ENCODE results near the gene TNP2. TPM values are rescaled to one million over a fixed set of nuclear protein-coding genes. Genes with fewer than 3 reads are reported as not detected.

The TNP2 gene
- not detected in 2 replicates for total RNA-seq (2014; rRNA removed; shearing (Covaris generic))

DNA sequence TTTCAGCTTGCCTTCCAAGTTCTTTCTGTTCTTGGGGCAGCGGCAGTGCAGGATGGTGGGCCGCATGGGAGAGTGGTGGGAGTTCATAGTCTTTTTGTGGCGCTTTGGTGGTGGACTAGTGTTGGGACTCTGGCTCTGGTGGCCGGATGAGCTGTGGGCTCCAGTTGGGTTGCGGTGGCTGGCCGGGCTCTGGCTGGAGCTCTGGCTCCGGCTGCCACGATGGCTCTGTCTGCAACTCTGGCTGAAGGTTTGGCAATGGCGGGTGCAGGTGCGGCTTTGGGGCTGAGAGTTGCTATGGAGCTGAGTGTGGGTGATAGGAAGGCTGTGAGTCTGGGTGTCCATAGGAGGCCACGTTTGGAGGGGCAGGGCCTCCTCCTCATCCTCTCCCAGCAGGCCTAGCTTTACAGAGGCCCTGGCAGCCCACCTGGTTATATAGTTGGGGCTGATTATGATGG is at the start of gene TNP2:
TNP2 (minus strand) TSS at position 405 of the 455 bp plus-strand sequence; CDS start at position 342, 63 bp downstream.
- no peak for DNase-seq
- H3K4me1 ChIP-seq = peaks cover 2% of the 10 kb centered on the region; the same call in 1 of the 2 replicates
- no peak within 1 kb of the TSS for H3K27ac ChIP-seq
- no peaks in the 10 kb centered on the region for H3K36me3 ChIP-seq
- no peaks in the 10 kb centered on the region for H3K27me3 ChIP-seq
- no peaks in the 10 kb centered on the region for H3K9me3 ChIP-seq (replicated peaks)
- H3K4me3 ChIP-seq = no peak within 1 kb of the TSS

DNA sequence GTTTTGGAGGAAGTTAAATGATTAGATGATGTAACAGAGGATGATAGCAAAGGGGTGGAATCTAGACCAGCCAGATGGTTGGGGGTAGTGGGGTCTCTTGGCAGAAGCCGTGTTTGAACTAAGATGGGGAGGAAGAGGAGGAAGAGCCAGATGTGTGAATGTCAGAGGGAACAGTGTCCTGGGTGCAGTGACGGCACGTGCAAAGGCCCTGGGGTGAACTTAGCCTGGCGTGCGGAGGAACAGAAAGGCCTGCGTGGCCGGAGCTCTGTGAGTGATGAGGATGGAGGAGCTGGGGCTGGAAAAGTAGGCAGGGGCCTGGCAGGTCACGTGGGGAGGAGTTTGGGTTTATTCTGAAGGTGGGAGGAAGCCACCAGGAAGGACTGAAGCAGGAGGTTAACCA is 49.7 kb upstream of the TNP2 start:
- no peaks in the 10 kb centered on the region for H3K9me3 ChIP-seq (replicated peaks)
- H3K27ac ChIP-seq = no peak overlapping the region
- DNase-seq = no peak
- H3K4me1 ChIP-seq = peaks cover 28% of the 10 kb centered on the region
- no peak overlapping the region for H3K4me3 ChIP-seq
- no peaks in the 10 kb centered on the region for H3K27me3 ChIP-seq
- no peaks in the 10 kb centered on the region for H3K36me3 ChIP-seq

DNA sequence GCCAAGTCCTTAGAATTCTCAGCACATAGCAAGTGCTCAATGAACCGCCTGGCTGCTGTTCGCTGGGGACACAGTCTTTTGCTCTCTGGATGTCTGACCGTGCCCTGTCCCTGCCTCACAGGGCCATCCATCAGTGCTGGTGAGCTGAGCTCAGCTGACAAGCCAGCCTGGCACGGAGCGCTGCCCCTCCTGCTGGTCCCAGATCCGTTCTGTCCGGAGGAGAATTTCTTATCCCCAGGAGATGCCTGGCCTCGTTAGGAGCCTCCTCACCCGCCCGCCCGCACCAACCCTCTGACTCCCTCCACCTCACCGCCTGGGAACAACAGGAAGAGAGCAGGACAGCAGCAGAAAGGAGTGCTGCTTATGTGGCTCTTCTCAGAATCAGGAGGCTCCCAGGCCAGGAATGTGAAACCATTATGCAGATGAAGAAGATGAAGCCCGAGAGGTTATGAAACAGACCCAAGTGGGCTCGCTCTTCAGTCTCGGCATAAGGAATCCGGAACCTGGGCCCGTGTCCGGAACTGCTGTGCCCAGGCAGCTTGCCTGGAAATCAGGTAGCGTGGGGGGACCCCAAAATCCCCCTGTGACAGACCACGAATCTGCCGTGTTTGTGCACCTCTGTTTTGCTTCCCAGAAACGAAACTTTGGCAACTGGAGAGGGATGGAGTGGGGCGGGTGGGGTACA is 47.3 kb upstream of the TNP2 start:
- Histone ChIP-seq H3K36me3 (no peaks in the 10 kb centered on the region), H3K9me3 (replicated peaks) (no peaks in the 10 kb centered on the region), H3K27me3 (no peaks in the 10 kb centered on the region), H3K27ac (peak overlapping the region; percentile 41; the same call in 1 of the 2 replicates), H3K4me3 (no peak overlapping the region; the same call in 1 of the 2 replicates), H3K4me1 (peaks cover 43% of the 10 kb centered on the region)
- peak; percentile 36 to 51 for DNase-seq

DNA sequence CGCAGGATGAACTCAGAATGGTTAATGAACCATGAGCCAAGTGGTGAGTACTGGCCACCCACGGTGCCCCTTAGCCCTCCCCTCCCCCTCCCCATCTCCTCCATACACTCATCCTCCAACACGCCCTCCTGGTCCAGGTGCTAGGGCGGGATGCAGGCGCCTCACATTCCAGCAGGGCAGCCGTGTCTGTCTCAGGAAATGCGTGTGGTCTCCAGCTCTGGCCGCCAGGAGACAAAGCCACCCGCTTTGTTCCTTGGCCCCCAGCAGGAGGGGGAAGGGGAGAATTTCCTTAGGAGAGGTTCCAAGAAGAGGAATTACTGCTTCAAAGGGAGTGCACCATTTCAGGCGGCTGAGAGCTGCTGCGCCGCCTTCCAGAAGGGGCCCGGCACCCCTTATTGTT is 46.4 kb upstream of the TNP2 start:
- Histone ChIP-seq H3K9me3 (replicated peaks) (no peaks in the 10 kb centered on the region), H3K4me3 (no peak overlapping the region), H3K27ac (peak overlapping the region; percentile 41; the same call in 1 of the 2 replicates), H3K27me3 (no peaks in the 10 kb centered on the region), H3K36me3 (no peaks in the 10 kb centered on the region), H3K4me1 (peaks cover 43% of the 10 kb centered on the region)
- peak; percentile 89 to 91 for DNase-seq

DNA sequence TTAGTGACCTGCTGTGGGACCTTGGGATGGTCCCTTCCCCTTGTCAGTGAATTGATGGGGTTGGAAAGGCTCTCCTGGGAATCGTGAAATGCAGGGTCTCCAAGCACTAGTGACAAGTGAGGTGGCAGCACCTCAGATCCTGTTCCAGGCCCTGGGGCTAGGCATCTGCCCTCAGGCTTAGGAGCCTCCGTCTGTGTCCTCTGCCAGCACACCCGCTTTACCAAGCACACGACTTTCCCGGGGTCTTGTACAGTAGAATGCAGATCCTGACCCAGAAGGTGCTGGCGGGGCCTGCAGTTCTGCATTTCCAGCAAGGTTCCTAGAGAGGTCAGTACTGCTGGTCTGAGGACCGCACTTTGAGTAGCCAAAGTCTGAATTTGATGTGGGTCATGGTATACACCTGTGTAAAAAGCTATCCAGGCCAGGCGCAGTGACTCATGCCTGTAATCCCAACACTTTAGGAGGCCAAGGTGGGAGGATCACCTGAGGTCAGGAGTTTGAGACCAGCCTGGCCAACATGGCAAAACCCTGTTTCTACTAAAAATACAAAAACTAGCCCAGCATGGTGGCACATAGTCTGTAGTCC is 45.3 kb upstream of the TNP2 start:
- no peaks in the 10 kb centered on the region for H3K9me3 ChIP-seq (replicated peaks)
- H3K4me3 ChIP-seq = no peak overlapping the region
- H3K36me3 ChIP-seq = no peaks in the 10 kb centered on the region
- no peak overlapping the region; the same call in 1 of the 2 replicates for H3K27ac ChIP-seq
- no peaks in the 10 kb centered on the region for H3K27me3 ChIP-seq
- DNase-seq = no peak
- H3K4me1 ChIP-seq = peaks cover 43% of the 10 kb centered on the region

DNA sequence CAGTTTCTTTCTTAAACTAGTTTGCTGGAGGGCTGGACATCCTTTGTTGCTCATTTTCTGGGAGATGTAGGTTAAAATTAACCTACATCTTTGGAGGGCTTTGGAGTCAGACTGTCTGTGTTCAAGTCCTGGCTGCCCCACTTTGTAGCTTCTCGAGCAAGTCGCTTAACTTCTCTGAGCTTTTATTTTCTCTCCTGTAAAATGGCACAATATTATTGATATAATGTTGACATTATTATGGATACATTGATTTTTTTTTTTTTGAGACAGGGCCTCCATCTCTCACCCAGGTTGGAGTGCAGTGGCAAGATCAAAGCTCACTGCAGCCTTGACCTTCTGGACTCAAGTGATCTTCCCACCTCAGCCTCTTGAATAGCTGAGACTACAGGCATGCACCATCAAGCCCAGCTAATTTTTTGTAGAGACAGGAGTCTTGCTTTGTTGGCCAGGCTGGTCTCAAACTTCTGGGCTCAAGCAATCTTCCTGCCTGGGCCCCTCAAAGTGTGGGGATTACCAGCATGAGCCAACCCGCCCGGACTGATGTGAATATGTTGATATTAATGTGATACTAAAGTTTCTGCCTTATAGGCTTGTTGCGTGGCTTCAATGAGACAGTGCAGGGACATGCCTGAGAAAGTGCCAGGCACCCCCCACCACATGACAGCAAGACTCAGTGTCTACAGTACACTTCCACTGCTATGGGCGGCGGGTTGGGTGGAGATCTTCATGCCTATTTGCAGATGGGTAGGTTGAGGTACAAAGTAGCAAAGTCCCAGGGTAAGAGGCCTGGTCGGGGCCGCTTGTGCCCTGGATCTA is 44.6 kb upstream of the TNP2 start:
- Histone ChIP-seq H3K27ac (no peak overlapping the region), H3K36me3 (no peaks in the 10 kb centered on the region), H3K9me3 (replicated peaks) (no peaks in the 10 kb centered on the region), H3K27me3 (no peaks in the 10 kb centered on the region), H3K4me3 (no peak overlapping the region), H3K4me1 (peaks cover 43% of the 10 kb centered on the region)
- DNase-seq = no peak

DNA sequence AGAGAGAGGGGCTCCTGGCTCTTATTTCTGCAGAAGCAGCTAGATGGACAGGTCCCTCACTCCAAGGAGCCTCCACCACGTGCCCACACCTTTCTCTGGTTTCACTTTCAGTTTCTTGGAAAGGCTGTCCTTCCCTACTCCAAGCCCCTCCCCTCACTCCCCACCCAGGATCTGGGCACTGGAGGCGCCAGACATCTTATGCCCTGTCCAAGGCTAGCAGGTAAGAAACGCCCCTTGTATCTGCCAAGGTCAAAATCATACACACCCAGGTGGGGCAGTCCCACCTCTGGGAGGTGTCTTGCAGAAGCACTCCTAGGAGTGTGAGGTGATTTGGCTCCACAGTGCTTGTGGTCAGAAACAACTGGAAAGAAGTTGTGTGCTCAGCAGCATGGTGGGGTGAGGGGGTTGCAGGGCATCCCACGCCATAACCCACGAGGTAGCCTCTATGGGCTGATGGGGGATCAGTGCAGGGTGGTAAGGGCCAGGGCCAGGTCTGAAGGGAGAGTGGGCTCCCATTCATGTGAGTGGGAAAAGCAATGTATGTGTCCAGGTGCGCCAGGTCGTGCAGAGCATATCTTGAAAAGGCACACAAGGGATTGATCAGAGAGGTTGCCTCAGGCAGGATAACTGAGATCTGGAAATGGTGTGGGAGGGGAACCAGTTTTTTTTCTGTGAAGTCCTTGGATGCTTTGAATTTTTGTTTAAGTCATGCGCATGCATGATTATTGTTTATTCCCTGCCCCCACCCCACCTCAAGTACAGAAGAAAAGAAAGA is 43.8 kb upstream of the TNP2 start:
- H3K9me3 ChIP-seq (replicated peaks) = no peaks in the 10 kb centered on the region
- no peak for DNase-seq
- H3K27me3 ChIP-seq = no peaks in the 10 kb centered on the region
- H3K4me3 ChIP-seq = no peak overlapping the region
- peaks cover 43% of the 10 kb centered on the region for H3K4me1 ChIP-seq
- no peaks in the 10 kb centered on the region for H3K36me3 ChIP-seq
- no peak overlapping the region for H3K27ac ChIP-seq

DNA sequence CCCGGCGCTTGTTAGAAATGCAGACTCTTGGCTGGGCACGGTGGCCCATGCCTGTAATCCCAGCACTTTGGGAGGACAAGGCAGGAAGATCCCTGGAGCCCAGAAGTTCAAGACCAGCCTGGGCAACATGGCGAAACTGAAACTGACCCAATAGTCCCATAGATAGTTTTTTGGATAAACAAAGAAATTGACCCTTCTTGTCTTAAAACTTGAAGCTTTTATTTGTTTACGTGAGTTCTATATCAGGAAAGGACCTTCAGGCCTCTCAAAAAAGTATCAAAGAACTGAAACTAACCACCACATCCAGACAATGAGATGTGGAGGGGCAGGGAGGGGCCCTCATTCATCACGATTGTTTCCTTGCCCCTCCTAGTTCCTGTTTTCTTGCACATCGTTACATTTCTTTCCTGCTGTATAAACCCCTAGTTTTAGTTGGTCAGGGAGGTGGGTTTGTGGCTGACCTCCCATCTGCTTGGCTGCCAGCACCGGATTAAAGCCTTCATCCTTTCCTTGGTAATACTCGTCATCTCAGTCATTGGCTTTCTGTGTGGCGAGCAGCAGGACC is 42.0 kb upstream of the TNP2 start:
- no peak for DNase-seq
- H3K4me1 ChIP-seq = peaks cover 35% of the 10 kb centered on the region
- no peak overlapping the region for H3K27ac ChIP-seq
- H3K27me3 ChIP-seq = no peaks in the 10 kb centered on the region
- no peak overlapping the region for H3K4me3 ChIP-seq
- H3K36me3 ChIP-seq = no peaks in the 10 kb centered on the region
- H3K9me3 ChIP-seq (replicated peaks) = no peaks in the 10 kb centered on the region

DNA sequence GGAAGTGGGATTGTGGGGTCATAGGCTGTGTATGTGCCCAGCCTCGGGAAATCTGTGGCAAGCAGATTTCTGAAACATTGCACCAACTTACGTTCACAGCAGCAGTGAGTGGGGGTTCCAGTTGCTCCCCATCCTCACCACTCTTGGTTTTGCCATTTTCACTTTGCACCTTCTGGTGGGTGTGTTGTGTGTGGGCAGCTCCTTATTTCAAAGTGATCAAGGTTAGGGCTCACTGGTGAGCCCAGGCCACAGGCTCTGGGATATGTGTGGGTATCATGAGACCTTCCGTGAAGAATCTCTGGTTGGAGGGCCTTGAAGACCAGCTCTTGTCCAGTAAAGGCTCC is 41.5 kb upstream of the TNP2 start:
- Histone ChIP-seq H3K27me3 (no peaks in the 10 kb centered on the region), H3K9me3 (replicated peaks) (no peaks in the 10 kb centered on the region)

DNA sequence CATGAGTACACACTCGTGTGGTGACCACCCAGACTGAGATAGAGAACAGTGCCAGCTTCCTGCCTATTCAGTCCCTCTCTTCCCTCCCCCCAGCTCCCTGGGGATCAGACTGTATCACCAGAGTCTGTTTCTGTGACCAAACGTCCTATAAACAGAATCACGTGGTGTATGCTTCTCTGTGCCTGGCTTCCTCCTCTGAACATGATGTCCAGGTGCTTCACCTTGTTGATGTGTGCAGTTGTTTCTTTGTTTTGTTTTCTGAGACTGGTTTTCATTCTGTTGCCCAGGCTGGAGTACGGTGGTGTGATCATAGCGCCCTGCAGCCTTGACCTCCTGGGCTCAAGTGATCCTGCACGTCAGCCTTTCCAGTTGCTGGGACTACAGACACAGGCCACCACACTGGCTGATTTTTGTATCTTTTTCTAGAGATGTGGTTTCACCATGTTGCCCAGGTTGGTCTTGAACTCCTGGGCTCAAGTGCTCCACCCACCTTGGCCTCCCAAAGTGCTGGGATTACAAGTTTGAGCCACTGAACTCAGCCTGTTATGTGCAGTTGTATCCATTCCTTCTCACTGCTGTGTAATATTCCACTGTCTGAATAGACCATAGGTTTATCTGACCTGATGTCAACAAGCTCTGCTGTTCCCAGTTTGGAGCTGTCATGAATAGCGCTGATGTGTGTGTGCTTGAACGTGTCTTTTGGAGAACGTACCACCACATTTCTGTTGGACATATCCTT is 40.9 kb upstream of the TNP2 start:
- peaks cover 26% of the 10 kb centered on the region for H3K4me1 ChIP-seq
- no peak overlapping the region for H3K27ac ChIP-seq
- H3K9me3 ChIP-seq (replicated peaks) = no peaks in the 10 kb centered on the region
- DNase-seq = peak; percentile 48 to 55
- H3K4me3 ChIP-seq = no peak overlapping the region
- no peaks in the 10 kb centered on the region for H3K27me3 ChIP-seq
- H3K36me3 ChIP-seq = no peaks in the 10 kb centered on the region

More for the DNA sequence above, 41.5 kb upstream of the TNP2 start:
- Histone ChIP-seq H3K36me3 (no peaks in the 10 kb centered on the region), H3K4me1 (peaks cover 32% of the 10 kb centered on the region), H3K27ac (no peak overlapping the region), H3K4me3 (no peak overlapping the region)
- DNase-seq = no peak

DNA sequence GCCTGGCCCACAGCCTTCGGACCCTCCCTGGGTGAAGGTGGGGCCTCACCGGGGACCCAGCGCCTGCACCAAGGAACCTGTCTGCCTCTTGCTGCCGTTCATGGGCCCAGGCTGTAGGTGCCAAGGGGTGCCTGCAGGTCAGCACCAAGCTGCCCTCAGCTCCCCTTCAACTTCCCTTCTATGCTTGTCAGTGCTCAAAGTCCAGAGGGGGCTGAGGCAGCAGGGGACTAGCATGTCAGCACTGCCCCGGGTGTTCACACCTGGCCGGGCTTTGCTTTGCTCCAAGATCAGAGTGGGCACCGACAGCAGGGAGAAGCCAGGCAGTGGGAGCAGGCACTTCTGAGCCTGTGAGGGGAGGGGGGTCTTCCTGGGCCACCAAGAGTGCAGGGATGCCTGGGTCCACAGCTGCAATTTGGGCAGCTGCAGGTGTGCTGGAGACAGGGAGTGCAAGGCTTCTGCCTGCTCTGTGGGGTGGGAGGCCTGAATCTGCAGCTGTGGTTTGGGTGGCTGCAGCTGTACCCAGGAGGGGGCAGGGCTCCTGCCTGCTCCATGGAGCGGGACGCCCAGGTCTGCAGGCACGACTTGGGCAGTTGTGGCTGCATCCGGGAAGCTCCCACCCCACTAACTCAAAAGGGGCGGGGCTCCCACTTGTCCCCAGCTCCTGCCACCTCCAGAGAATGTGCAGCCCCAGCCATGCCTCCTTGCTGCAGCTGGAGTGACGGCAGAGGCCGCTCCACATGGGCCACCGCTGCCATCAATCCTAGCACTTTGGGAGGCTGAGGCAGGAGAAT is 39.6 kb upstream of the TNP2 start:
- H3K27me3 ChIP-seq = no peaks in the 10 kb centered on the region
- H3K4me3 ChIP-seq = no peak overlapping the region
- H3K4me1 ChIP-seq = peaks cover 17% of the 10 kb centered on the region; the same call in 1 of the 2 replicates
- H3K36me3 ChIP-seq = no peaks in the 10 kb centered on the region
- H3K27ac ChIP-seq = no peak overlapping the region
- H3K9me3 ChIP-seq (replicated peaks) = no peaks in the 10 kb centered on the region
- peak; percentile 69 to 72 for DNase-seq

DNA sequence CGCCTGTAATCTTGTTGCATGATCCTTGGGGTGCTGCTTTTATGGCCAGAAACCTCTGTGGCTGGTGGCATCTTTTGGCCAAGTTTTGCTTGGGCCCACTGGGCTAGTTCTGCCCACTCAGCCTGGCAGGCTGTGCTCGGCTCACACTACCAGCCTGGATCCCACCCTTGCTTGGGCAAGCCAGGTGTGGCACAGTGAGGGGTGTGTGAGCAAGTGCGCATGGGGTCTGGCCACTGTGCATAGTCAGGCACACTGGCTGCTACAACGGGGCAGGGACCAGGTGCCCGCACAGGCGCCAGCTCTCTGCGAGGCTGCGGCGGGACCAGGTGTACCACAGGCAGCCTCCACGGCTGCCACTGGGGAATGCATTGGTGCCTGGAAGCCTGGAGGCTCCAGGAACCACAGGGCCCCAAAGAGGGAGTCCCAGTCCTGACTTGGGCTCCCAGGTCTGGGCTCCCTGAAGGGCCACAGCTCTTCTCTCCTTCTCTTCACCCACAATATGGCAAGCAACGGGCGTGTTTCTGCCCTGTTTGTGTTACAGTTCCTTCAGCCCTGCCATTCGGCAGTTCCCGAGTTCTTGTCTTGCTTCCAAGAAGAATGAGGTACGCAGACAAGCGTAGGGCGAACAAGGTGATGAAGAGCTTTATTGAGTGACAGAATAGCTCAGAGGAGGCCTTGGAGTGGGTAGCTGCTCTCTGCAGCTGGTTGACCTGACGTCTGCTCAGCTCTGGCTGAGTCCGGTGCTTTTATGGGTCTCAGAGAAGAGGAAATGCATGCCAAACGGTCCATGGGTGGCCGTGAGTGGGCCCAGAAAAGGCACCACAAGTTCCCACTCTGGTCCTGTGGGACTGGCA is 38.7 kb upstream of the TNP2 start:
- Histone ChIP-seq H3K4me3 (no peak overlapping the region), H3K4me1 (peaks cover 16% of the 10 kb centered on the region; the same call in 1 of the 2 replicates), H3K36me3 (no peaks in the 10 kb centered on the region), H3K9me3 (replicated peaks) (no peaks in the 10 kb centered on the region), H3K27ac (no peak overlapping the region), H3K27me3 (no peaks in the 10 kb centered on the region)
- DNase-seq = no peak
